DOHH2 (cell line): ENCODE data around the gene HDDC3.

ENCODE experiments used
- H3F3A ChIP-seq: fragments of 200-600 bp; sonication (generic), shearing (Covaris generic); 2 replicates; pipeline ENCODE4 v1.6.0; 2016; ENCODE audit warnings: antibody characterized with exemption, mild to moderate bottlenecking; ENCODE audit not compliant: control insufficient read depth, insufficient read depth
- H3K27ac ChIP-seq: fragments of 200-600 bp; sonication (generic); 2 replicates; pipeline ENCODE4 v1.5.1; 2014; ENCODE audit warnings: low read depth, mild to moderate bottlenecking, low read length, moderate library complexity
- H3K27me3 ChIP-seq: fragments of 200-600 bp; sonication (generic); 2 replicates; pipeline ENCODE4 v1.6.1; 2014; ENCODE audit warnings: mild to moderate bottlenecking, low read length, mixed read lengths; ENCODE audit not compliant: control insufficient read depth
- H3K36me3 ChIP-seq: fragments of 200-600 bp; sonication (generic); 2 replicates; pipeline ENCODE4 v1.6.1; 2014; ENCODE audit warnings: mild to moderate bottlenecking, low read length, moderate library complexity, mixed read lengths; ENCODE audit not compliant: control insufficient read depth
- H3K4me1 ChIP-seq: fragments of 200-600 bp; sonication (generic); 2 replicates; pipeline ENCODE4 v1.6.1; 2014; ENCODE audit warnings: mild to moderate bottlenecking, low read length, mixed read lengths; ENCODE audit not compliant: control insufficient read depth
- H3K4me2 ChIP-seq: fragments of 200-600 bp; sonication (generic); 2 replicates; pipeline ENCODE4 v1.6.0; 2014; ENCODE audit warnings: mild to moderate bottlenecking, low read length, moderate library complexity
- H3K4me3 ChIP-seq: fragments of 200-600 bp; sonication (generic); 2 replicates; pipeline ENCODE4 v1.5.1; 2014; ENCODE audit warnings: mild to moderate bottlenecking, low read length, mixed read lengths
- H3K79me2 ChIP-seq: fragments of 200-600 bp; sonication (generic); 2 replicates; pipeline ENCODE4 v1.6.1; 2014; ENCODE audit warnings: mild to moderate bottlenecking, low read length, mixed read lengths; ENCODE audit not compliant: control insufficient read depth
- H3K9me2 ChIP-seq: fragments of 200-600 bp; sonication (generic); replicated peaks from 2 replicates; pipeline ENCODE4 v1.6.1; 2014; ENCODE audit warnings: mild to moderate bottlenecking, low read length, mixed read lengths; ENCODE audit not compliant: control insufficient read depth
- H3K9me3 ChIP-seq: fragments of 200-600 bp; sonication (generic); 2 replicates; pipeline ENCODE4 v1.6.1; 2014; ENCODE audit warnings: antibody characterized with exemption, low read length, mixed read lengths; ENCODE audit not compliant: control insufficient read depth, insufficient read depth
- H4K20me1 ChIP-seq: fragments of 200-600 bp; sonication (generic); 2 replicates; pipeline ENCODE4 v1.6.0; 2014; ENCODE audit warnings: low read depth, mild to moderate bottlenecking, antibody characterized with exemption, low read length, moderate library complexity; ENCODE audit not compliant: control insufficient read depth, insufficient read depth
- CTCF ChIP-seq: fragments of 200-600 bp; sonication (generic); IDR thresholded peaks from one replicate; pipeline ENCODE4 v1.5.1; 2014; ENCODE audit warnings: antibody characterized with exemption, mild to moderate bottlenecking, low read depth, low read length; ENCODE audit not compliant: poor library complexity, severe bottlenecking
- EZH2phosphoT487 ChIP-seq: fragments of 200-600 bp; sonication (generic); IDR thresholded peaks from 2 replicates; pipeline ENCODE4 v1.6.1; 2017; ENCODE audit warnings: borderline replicate concordance, mild to moderate bottlenecking, antibody characterized with exemption, low read length, moderate library complexity, mixed read lengths

The HDDC3 gene

GRCh38 chr15:90942354-90943120, 10.2 kb upstream of the HDDC3 start:
- Histone ChIP-seq H3K4me2 (no peak overlapping the region), H3K27ac (no peak overlapping the region), H3F3A (no peaks in the 10 kb centered on the region), H3K9me2 (no peaks in the 10 kb centered on the region), H4K20me1 (no peaks in the 10 kb centered on the region), H3K9me3 (no peaks in the 10 kb centered on the region), H3K36me3 (peaks cover 77% of the 10 kb centered on the region), H3K4me1 (no peaks in the 10 kb centered on the region), H3K4me3 (no peak overlapping the region), H3K79me2 (no peaks in the 10 kb centered on the region), H3K27me3 (no peaks in the 10 kb centered on the region)
- TF ChIP-seq EZH2phosphoT487 (no peak), CTCF (no peak)

- Histone ChIP-seq H3K36me3 (peaks cover 76% of the 10 kb centered on the region), H3K9me3 (no peaks in the 10 kb centered on the region), H3K9me2 (no peaks in the 10 kb centered on the region), H3K4me1 (peaks cover 12% of the 10 kb centered on the region), H3K27me3 (no peaks in the 10 kb centered on the region), H3K4me3 (no peak overlapping the region), H4K20me1 (0 out of 2 replicates have a peak, but pooled peaks cover 4% of the 10 kb centered on the region), H3K4me2 (no peak overlapping the region), H3K27ac (no peak overlapping the region), H3K79me2 (peaks cover 10% of the 10 kb centered on the region), H3F3A (no peaks in the 10 kb centered on the region)
- TF ChIP-seq CTCF = no peak
- no peak for TF ChIP-seq EZH2phosphoT487
Observed at GRCh38 chr15:90941038-90941437, 8.7 kb upstream of the HDDC3 start.

- no peaks in the 10 kb centered on the region for H3K9me3 ChIP-seq
- H3K4me3 ChIP-seq = no peak overlapping the region
- H3K36me3 ChIP-seq = peaks cover 78% of the 10 kb centered on the region
- H3F3A ChIP-seq = no peaks in the 10 kb centered on the region
- H3K79me2 ChIP-seq = peaks cover 18% of the 10 kb centered on the region
- peaks cover 19% of the 10 kb centered on the region for H3K4me1 ChIP-seq
- no peak overlapping the region for H3K27ac ChIP-seq
- no peak for TF ChIP-seq EZH2phosphoT487
- TF ChIP-seq CTCF = no peak
- H3K27me3 ChIP-seq = no peaks in the 10 kb centered on the region
- no peaks in the 10 kb centered on the region for H3K9me2 ChIP-seq
- H4K20me1 ChIP-seq = 0 out of 2 replicates have a peak, but pooled peaks cover 5% of the 10 kb centered on the region
- no peak overlapping the region for H3K4me2 ChIP-seq
Observed at GRCh38 chr15:90939756-90940155, 7.4 kb upstream of the HDDC3 start.
